Measurements from ENCODE around the gene AMH. TPM values are rescaled to one million over a fixed set of nuclear protein-coding genes. Genes with fewer than 3 reads are reported as not detected.

The AMH gene
- total and polyA plus RNA-seq, 2 of the 13 experiments (the other 11 are each of a cell fraction or from before 2014, with no cell fraction given), result 0.03 to 0.18 TPM

DNA sequence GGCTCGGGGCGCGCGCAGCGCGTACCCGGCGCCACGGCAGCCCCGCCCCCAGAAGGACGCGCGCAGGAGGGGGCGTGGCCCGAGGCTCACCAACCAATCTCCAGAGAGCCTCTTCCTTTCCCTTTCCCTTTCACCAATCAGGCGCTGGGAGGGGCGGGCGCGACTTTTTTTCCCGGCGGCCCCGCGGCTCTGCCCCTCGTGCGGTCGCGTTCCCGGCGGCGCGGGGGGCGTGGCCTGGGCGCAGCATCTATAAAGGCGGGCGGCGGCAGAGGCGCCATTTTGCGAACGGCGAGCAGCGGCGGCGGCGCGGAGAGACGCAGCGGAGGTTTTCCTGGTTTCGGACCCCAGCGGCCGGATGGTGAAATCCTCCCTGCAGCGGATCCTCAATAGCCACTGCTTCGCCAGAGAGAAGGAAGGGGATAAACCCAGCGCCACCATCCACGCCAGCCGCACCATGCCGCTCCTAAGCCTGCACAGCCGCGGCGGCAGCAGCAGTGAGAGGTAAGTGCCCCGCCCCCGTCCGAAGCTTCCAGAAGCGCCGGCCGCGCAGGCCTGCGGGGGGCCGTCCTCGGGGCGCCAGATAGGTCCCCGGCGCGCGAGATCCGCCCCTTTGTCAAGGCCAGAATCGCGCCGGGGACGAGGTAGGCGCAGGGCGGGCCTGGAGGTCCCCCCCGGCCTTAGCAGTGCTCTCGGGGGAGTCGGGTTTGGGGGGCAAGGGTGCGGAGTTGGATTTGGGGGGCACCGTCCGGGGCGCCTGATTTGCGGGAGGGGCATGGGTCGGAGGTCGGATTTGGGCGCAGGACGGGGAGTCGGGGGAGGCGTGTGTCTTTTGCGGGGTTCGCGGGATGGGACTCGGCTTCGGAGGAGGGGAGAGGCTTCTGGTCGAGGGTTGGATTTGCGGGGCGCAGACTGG, 20.4 kb downstream of the AMH start (continued):
- TF ChIP-seq RNF219 (CRISPR knock-in tag; IDR thresholded peaks at IDR 0.05), result peak; percentile 71; the same call in 1 of the 2 replicates
- TF ChIP-seq GPBP1L1 (CRISPR knock-in tag; IDR thresholded peaks at IDR 0.05), result no peak
- TF ChIP-seq ZNF782 (CRISPR knock-in tag; IDR thresholded peaks at IDR 0.05; ENCODE audit: borderline replicate concordance), result no peak
- TF ChIP-seq ZNF546 (CRISPR knock-in tag; conservative IDR thresholded peaks at IDR 0.05), result 0 out of 2 replicates have a peak, but pooled peaks have one; percentile 14
- 0 out of 2 replicates have a peak, but pooled peaks have one; percentile 55 for TF ChIP-seq NFATC3 (CRISPR knock-in tag; IDR thresholded peaks at IDR 0.05)
- TF ChIP-seq AGO2 (optimal IDR thresholded peaks at IDR 0.05; ENCODE audit: low read depth, low read length), result peak; percentile 94
- TF ChIP-seq ZIK1 (CRISPR knock-in tag; IDR thresholded peaks at IDR 0.05; ENCODE audit: borderline replicate concordance, low read depth), result peak; percentile 79; the same call in 1 of the 2 replicates
- TF ChIP-seq ZMYM4 (CRISPR knock-in tag; IDR thresholded peaks at IDR 0.05), result peak; percentile 69; the same call in 1 of the 2 replicates
- peak; percentile 57; the same call in 1 of the 2 replicates for TF ChIP-seq HINFP (CRISPR knock-in tag; IDR thresholded peaks at IDR 0.05; ENCODE audit: low read depth)
- TF ChIP-seq SRSF4 (IDR thresholded peaks at IDR 0.05; ENCODE audit: low read depth, low read length, poor library complexity, severe bottlenecking), result no peak
- TF ChIP-seq ZNF629 (CRISPR knock-in tag; conservative IDR thresholded peaks at IDR 0.05), result no peak
- TF ChIP-seq REL (CRISPR knock-in tag; conservative IDR thresholded peaks at IDR 0.05), result peak; percentile 46; the same call in 1 of the 2 replicates
- no peak for TF ChIP-seq ZNF576 (CRISPR knock-in tag; IDR thresholded peaks at IDR 0.05)
- no peak for TF ChIP-seq FOXK2 (IDR thresholded peaks at IDR 0.05)
- peak; percentile 58; the same call in 1 of the 2 replicates for TF ChIP-seq REPIN1 (CRISPR knock-in tag; IDR thresholded peaks at IDR 0.05; ENCODE audit: borderline replicate concordance, low read depth)
- TF ChIP-seq GPN1 (CRISPR knock-in tag; IDR thresholded peaks at IDR 0.05; ENCODE audit: borderline replicate concordance), result no peak
- peak; percentile 67; the same call in 1 of the 2 replicates for TF ChIP-seq NRL (CRISPR knock-in tag; IDR thresholded peaks at IDR 0.05; ENCODE audit: borderline replicate concordance)
- peak; percentile 26; the same call in 1 of the 2 replicates for TF ChIP-seq ZBTB21 (CRISPR knock-in tag; IDR thresholded peaks at IDR 0.05)
- peak; percentile 69 for TF ChIP-seq TFDP2 (CRISPR knock-in tag; IDR thresholded peaks at IDR 0.05)
- TF ChIP-seq ZNF382 (CRISPR knock-in tag; IDR thresholded peaks at IDR 0.05; ENCODE audit: borderline replicate concordance), result no peak

Measured in HepG2 (cell line).